Measurements from ENCODE around the gene TPCN1. TPM values are rescaled to one million over a fixed set of nuclear protein-coding genes. Genes with fewer than 3 reads are reported as not detected.
A peak's percentile ranks its signal among the peaks of the same experiment; 100 is the strongest.

Gene TPCN1
- total RNA-seq, 3 donors from 2014 or later, result 46.9 to 71.7 (median 59.5) TPM

DNA sequence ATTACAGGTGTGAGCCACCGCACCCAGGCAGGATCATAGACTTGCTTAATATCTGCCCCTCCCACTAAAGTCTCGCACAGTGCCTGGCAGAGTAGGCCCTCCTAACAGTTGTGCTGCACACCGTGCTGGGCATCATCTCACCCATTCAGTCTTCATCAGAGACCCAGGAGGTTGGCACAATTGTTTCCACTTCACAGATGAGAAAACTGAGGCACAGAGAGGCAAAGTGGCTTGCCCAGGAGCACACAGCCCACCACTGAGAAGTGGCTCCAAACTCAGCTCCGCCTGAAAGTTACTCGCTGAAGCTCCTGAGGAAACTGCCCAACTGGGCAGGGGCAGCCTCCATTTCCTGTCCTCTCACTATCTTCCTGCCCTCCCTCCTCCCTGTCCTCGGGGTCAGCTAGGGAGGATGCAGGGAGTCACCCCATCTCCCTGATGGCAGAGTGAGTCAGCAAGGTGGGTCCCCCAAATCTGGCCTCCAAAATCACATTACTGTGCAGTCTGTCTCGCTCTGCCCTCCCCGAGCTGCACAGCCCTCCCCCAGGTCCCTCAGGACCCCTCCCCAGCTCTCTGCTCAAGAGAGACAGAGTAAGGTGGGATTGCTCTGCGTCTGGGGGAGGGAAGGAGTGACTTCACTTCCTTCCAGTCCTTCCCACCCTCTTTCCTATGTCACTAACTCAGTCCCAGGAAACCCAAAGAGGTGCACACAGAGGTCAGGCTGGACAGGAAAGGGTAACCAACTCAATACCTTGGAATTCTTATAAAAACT, 107.9 kb downstream of the TPCN1 start:
- H3K27ac ChIP-seq, result no peak overlapping the region
- intact Hi-C loops (cut with DNase I; ENCODE audit: low total_unique reads), result no loop called here
- no peak overlapping the region for H3K4me3 ChIP-seq
- no peaks in the 10 kb centered on the region for H3K27me3 ChIP-seq
- H3K4me1 ChIP-seq, result peaks cover 0 to 6% of the 10 kb centered on the region in 2 donors
- H3K9me3 ChIP-seq, result no peaks in the 10 kb centered on the region
- TF ChIP-seq, protein P1, sequence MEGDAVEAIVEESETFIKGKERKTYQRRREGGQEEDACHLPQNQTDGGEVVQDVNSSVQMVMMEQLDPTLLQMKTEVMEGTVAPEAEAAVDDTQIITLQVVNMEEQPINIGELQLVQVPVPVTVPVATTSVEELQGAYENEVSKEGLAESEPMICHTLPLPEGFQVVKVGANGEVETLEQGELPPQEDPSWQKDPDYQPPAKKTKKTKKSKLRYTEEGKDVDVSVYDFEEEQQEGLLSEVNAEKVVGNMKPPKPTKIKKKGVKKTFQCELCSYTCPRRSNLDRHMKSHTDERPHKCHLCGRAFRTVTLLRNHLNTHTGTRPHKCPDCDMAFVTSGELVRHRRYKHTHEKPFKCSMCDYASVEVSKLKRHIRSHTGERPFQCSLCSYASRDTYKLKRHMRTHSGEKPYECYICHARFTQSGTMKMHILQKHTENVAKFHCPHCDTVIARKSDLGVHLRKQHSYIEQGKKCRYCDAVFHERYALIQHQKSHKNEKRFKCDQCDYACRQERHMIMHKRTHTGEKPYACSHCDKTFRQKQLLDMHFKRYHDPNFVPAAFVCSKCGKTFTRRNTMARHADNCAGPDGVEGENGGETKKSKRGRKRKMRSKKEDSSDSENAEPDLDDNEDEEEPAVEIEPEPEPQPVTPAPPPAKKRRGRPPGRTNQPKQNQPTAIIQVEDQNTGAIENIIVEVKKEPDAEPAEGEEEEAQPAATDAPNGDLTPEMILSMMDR (IDR thresholded peaks at IDR 0.05), result no peak
- TF ChIP-seq POLR2AphosphoS5 (IDR thresholded peaks at IDR 0.05) (no peak), POLR2A (IDR thresholded peaks at IDR 0.05) (no peak)
- no peaks in the 10 kb centered on the region for H3K36me3 ChIP-seq
- DNase-seq (ENCODE audit: low spot score in 2 of 2), result no peak

DNA sequence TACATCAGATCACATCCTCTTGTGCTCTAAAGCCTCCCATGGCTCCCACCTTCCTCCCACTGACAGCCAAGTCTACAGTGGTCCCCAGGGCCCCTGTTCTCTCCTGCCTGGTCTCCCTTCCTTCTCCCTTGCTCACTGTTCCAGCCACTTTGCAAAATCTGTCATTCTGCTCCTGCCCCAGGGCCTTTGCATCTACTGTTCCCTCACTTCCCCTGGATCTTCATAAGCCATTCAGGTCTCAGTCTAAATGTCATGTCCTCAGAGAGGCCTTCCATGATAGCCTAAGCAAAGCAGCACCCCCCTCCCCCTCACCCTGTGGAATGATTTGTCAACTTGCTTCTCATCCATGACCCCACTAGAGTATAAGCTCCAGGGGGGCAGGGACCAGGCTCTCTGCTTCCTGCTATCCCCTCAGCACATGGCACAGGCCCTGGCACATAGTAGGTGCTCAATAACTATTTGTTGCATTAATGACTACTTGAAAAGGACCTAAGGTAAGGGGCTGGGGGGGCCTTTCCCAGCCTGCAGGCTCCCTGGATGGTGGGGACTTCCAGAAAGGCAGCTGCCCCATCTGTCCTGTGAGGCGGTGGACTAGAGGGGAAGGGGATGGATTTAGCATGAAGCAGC, 108.6 kb downstream of the TPCN1 start:
- Histone ChIP-seq H3K4me3 (no peak overlapping the region), H3K9me3 (no peaks in the 10 kb centered on the region), H3K36me3 (no peaks in the 10 kb centered on the region), H3K27me3 (no peaks in the 10 kb centered on the region), H3K27ac (no peak overlapping the region), H3K4me1 (peaks cover 0 to 6% of the 10 kb centered on the region in 2 donors)
- DNase-seq (ENCODE audit: low spot score in 2 of 2), result no peak
- TF ChIP-seq, protein P1 (IDR thresholded peaks at IDR 0.05), result no peak
- TF ChIP-seq POLR2A (IDR thresholded peaks at IDR 0.05) (no peak), POLR2AphosphoS5 (IDR thresholded peaks at IDR 0.05) (no peak)
- intact Hi-C loops (cut with DNase I; ENCODE audit: low total_unique reads), result no loop called here

DNA sequence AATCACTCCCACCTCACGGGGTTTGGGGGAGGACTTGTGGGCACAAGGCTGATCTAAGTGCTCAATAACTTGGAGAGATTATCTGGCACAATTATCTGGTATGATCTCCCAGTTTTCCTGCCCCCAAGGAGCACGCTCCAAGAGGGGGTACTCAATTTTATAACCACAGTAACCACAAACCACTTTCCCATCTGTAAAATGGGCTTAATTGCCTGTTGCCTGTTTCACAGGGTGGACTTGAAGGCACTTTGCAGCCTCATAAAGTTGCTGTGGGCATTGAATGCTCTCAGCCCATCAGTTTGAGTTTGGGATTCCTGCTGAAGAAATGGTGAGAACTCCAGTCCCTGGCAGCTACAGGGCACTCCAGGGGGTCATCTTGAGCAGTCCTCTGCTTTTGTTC, 109.2 kb downstream of the TPCN1 start:
- no peak for TF ChIP-seq POLR2AphosphoS5 (IDR thresholded peaks at IDR 0.05)
- H3K4me1 ChIP-seq, result peaks cover 0 to 6% of the 10 kb centered on the region in 2 donors
- no peak for DNase-seq (ENCODE audit: low spot score in 2 of 2)
- H3K36me3 ChIP-seq, result no peaks in the 10 kb centered on the region
- no peak overlapping the region for H3K4me3 ChIP-seq
- H3K27ac ChIP-seq, result no peak overlapping the region
- intact Hi-C loops (cut with DNase I; ENCODE audit: low total_unique reads), result no loop called here
- no peaks in the 10 kb centered on the region for H3K9me3 ChIP-seq
- no peaks in the 10 kb centered on the region for H3K27me3 ChIP-seq

DNA sequence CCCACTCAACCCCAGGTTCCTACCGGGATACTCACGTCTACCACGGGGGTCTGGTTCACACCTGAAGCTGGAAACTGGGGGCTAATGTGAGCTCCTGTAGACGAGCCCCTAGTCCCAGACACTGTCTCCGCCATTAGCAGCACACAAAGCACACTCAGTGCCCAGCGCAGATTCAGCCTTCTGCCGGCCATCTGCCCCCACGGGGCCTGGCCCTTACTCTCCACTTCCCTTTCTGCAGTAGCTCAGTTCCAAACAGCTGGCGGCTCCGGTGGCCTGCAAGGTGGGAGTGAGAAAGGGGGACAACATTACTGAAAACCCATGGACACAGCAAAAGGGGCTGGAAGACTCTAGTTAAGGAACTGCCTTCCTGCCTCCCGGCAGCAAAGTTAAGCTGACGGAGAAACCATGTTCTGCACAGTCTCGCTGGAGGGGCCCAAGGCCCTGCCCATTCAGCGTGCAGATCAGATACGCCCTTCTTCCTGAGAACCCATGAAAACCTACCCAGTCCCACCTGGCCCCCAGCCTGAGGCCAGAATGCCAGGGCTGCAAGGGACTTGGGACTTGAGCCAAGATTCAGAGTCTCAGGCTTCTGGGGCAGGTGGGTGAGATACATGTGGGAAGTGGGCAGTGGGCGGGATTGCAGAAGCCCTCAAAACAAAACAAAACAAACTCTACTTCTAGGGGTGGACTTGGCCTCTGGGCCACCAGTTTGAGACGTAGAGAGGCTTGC, 111.6 kb downstream of the TPCN1 start:
- H3K36me3 ChIP-seq, result no peaks in the 10 kb centered on the region
- H3K27ac ChIP-seq, result no peak overlapping the region
- H3K9me3 ChIP-seq, result no peaks in the 10 kb centered on the region
- no peak for TF ChIP-seq POLR2A (IDR thresholded peaks at IDR 0.05)
- no peak for TF ChIP-seq POLR2AphosphoS5 (IDR thresholded peaks at IDR 0.05)
- TF ChIP-seq, protein P1 (IDR thresholded peaks at IDR 0.05), result no peak
- no peak for DNase-seq (ENCODE audit: low spot score in 2 of 2)
- H3K27me3 ChIP-seq, result no peaks in the 10 kb centered on the region
- intact Hi-C loops (cut with DNase I; ENCODE audit: low total_unique reads), result no loop called here
- peaks cover 0 to 6% of the 10 kb centered on the region in 2 donors for H3K4me1 ChIP-seq
- peak overlapping the region; percentile 75 to 86 (median 79) for H3K4me3 ChIP-seq

DNA sequence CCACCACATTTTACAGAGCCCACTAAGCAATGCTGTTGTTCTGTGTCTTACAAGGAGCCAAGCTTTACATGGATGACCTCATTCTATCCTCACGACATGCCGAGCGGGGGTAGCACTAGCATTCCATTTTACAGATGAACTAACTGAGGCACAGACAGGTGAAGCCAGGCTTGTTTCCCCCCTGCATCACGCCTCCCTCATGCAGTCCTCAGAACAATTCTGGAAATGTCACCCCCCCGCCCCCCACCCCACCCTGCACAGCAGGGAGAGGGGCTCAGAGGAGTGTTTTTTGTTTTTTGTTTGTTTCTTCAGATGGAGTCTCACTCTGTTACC, 112.1 kb downstream of the TPCN1 start:
- peaks cover 0 to 6% of the 10 kb centered on the region in 2 donors for H3K4me1 ChIP-seq
- no peaks in the 10 kb centered on the region for H3K36me3 ChIP-seq
- DNase-seq (ENCODE audit: low spot score in 2 of 2), result no peak
- H3K27me3 ChIP-seq, result no peaks in the 10 kb centered on the region
- intact Hi-C loops (cut with DNase I; ENCODE audit: low total_unique reads), result no loop called here
- no peak for TF ChIP-seq POLR2A (IDR thresholded peaks at IDR 0.05)
- TF ChIP-seq, protein P1 (IDR thresholded peaks at IDR 0.05), result no peak
- TF ChIP-seq POLR2AphosphoS5 (IDR thresholded peaks at IDR 0.05), result no peak
- H3K4me3 ChIP-seq, result peak overlapping the region; percentile 75 to 86 (median 79)
- H3K9me3 ChIP-seq, result no peaks in the 10 kb centered on the region
- peak overlapping the region in 1 of 2 donors; percentile 4 for H3K27ac ChIP-seq

All from breast epithelium (tissue), 4 donors.